Stomach (tissue), 9 donors: Measurements from ENCODE around the gene OR51T1. TPM values are rescaled to one million over a fixed set of nuclear protein-coding genes. Genes with fewer than 3 reads are reported as not detected.
A peak's percentile ranks its signal among the peaks of the same experiment; 100 is the strongest.

Experiments used
- DNase-seq, 2 donors: peaks; one replicate each; pipeline versions ENCODE4 v3.0.0 to v3.0.0-alpha.2; 2013 to 2019
- H3K27ac ChIP-seq, 5 donors: fragments of 200-600 bp in 4 of 5; sonication (generic) in 4 of 5; one replicate each; pipeline ENCODE4 v1.5.1; 2013 to 2019; ENCODE audit warnings: mild to moderate bottlenecking in 1 of 5, moderate library complexity in 1 of 5
- H3K27me3 ChIP-seq, 3 donors: fragments of 200-600 bp; sonication (generic); one replicate each; pipeline ENCODE4 v1.5.1; 2017 to 2019; ENCODE audit warnings: mixed run types in 1 of 3
- H3K36me3 ChIP-seq, 4 donors: fragments of 200-600 bp; sonication (generic); 1 replicate in 3 of 4; 2 replicates in 1 of 4; pipeline ENCODE4 v1.5.1; 2016 to 2019
- H3K4me1 ChIP-seq, 4 donors: fragments of 200-600 bp; sonication (generic); one replicate each; pipeline ENCODE4 v1.5.1; 2016 to 2019
- H3K4me3 ChIP-seq, 4 donors: fragments of 200-600 bp; sonication (generic) in 3 of 4; one replicate each; pipeline ENCODE4 v1.5.1; 2016 to 2019; ENCODE audit warnings: mild to moderate bottlenecking in 1 of 4
- H3K9me3 ChIP-seq, 4 donors: fragments of 200-600 bp; sonication (generic); one replicate each; pipeline ENCODE4 v1.5.1; 2016 to 2019
- CTCF ChIP-seq, 7 experiments: fragments of 450-650 bp in 4 of 7; fragments of 200-600 bp in 3 of 7; sonication (generic) in 3 of 7; IDR thresholded peaks; one replicate each; pipeline ENCODE4 v1.5.1; 2016 to 2019; ENCODE audit warnings: antibody characterized with exemption in 7 of 7, control low read depth in 2 of 7, mild to moderate bottlenecking in 1 of 7
- EP300 ChIP-seq: sonication (generic); formaldehyde crosslinking; IDR thresholded peaks from one replicate; pipeline ENCODE4 v1.6.1; 2017; ENCODE audit warnings: antibody characterized with exemption
- POLR2A ChIP-seq, 4 donors: fragments of 450-650 bp; IDR thresholded peaks; one replicate each; pipeline ENCODE4 v1.6.1; 2016; ENCODE audit warnings: antibody characterized with exemption in 4 of 4, control low read depth in 2 of 4, mild to moderate bottlenecking in 1 of 4, moderate library complexity in 1 of 4
- POLR2AphosphoS5 ChIP-seq, 3 donors: sonication (generic); formaldehyde crosslinking; IDR thresholded peaks; one replicate each; pipeline ENCODE4 v1.6.1; 2016; ENCODE audit warnings: antibody characterized with exemption in 3 of 3
- WGBS, 5 donors: extraction: QIAGEN DNeasy Blood & Tissue Kit in 3 of 5; methylation state at CpG; one replicate each; pipeline versions ENCODE4 v1.1.5 to v1.1.7; 2013 to 2018; 5-methylcytosine and 5-hydroxymethylcytosine counted together
- intact Hi-C: fragments of 100-400 bp; cut with DNase I; formaldehyde crosslinking; loops from one replicate; pipeline ENCODE4 v1.15.1; 2023; ENCODE audit warnings: low total_unique reads
- polyA plus RNA-seq, 3 donors: library from polyadenylated mRNA; stranded (reverse); fragments of 200-250 nt; gene quantifications; one replicate each; pipeline ENCODE4 v1.2.3, GENCODE V29; 2013
- total RNA-seq, 5 donors: library from RNA; depleted of rRNA; stranded (reverse); fragments of >200 nt; gene quantifications; one replicate each; pipeline versions ENCODE4 v1.1.0 to v1.2.3, GENCODE V29; 2014 to 2016
- donor health status: healthy with polysubstance abuse.
- donor health status: Bipolar disorder and iron deficiency.
- donor health status: healthy.

The OR51T1 gene
- total and polyA plus RNA-seq, 8 donors, result not detected

GRCh38 chr11:4862447-4863236, 19.1 kb upstream of the OR51T1 start:
- H3K27ac ChIP-seq, result no peak overlapping the region
- no peak overlapping the region for H3K4me3 ChIP-seq
- peaks cover 0 to 4% (median 0%) of the 10 kb centered on the region in 4 donors for H3K9me3 ChIP-seq
- H3K4me1 ChIP-seq, result no peaks in the 10 kb centered on the region
- H3K36me3 ChIP-seq, result no peaks in the 10 kb centered on the region
- intact Hi-C loops, result no loop called here
- no peak for DNase-seq
- H3K27me3 ChIP-seq, result no peaks in the 10 kb centered on the region
- TF ChIP-seq CTCF (IDR thresholded peaks at IDR 0.05), result no peak
- TF ChIP-seq EP300, result no peak
- TF ChIP-seq POLR2AphosphoS5 (IDR thresholded peaks at IDR 0.05), result no peak
- no peak for TF ChIP-seq POLR2A (IDR thresholded peaks at IDR 0.05)

GRCh38 chr11:4863876-4864275, 17.8 kb upstream of the OR51T1 start:
- Histone ChIP-seq H3K36me3 (no peaks in the 10 kb centered on the region), H3K27me3 (no peaks in the 10 kb centered on the region), H3K4me1 (no peaks in the 10 kb centered on the region), H3K27ac (no peak overlapping the region), H3K9me3 (peaks cover 0 to 4% (median 0%) of the 10 kb centered on the region in 4 donors), H3K4me3 (no peak overlapping the region)
- DNase-seq, result no peak
- intact Hi-C loops, result no loop called here
- WGBS, 5 donors, result 80 to 93% (median 84%) methylated on average over 4 of the region's 4 CpGs
- no peak for TF ChIP-seq POLR2AphosphoS5 (IDR thresholded peaks at IDR 0.05)
- TF ChIP-seq EP300, result no peak
- no peak for TF ChIP-seq CTCF (IDR thresholded peaks at IDR 0.05)
- TF ChIP-seq POLR2A (IDR thresholded peaks at IDR 0.05), result no peak

- intact Hi-C loops, result no loop called here
- DNase-seq, result peak in 1 of 2 donors; percentile 12
- Histone ChIP-seq H3K9me3 (peaks cover 0 to 4% (median 0%) of the 10 kb centered on the region in 4 donors), H3K36me3 (no peaks in the 10 kb centered on the region), H3K4me3 (no peak overlapping the region), H3K27me3 (no peaks in the 10 kb centered on the region), H3K4me1 (no peaks in the 10 kb centered on the region), H3K27ac (no peak overlapping the region)
- 22 to 38% (median 32%) methylated on average over 1 of the region's 1 CpG for WGBS, 5 donors
- TF ChIP-seq EP300 (no peak), CTCF (IDR thresholded peaks at IDR 0.05) (no peak), POLR2A (IDR thresholded peaks at IDR 0.05) (no peak), POLR2AphosphoS5 (IDR thresholded peaks at IDR 0.05) (no peak)
Observed at GRCh38 chr11:4865855-4866254, 15.8 kb upstream of the OR51T1 start.

GRCh38 chr11:4881188-4881587, 512 bp upstream of the OR51T1 start:
- H3K27ac ChIP-seq, result no peak overlapping the region
- H3K36me3 ChIP-seq, result no peaks in the 10 kb centered on the region
- no peak for DNase-seq
- no peaks in the 10 kb centered on the region for H3K27me3 ChIP-seq
- 79 to 86% (median 82%) methylated on average over 4 of the region's 4 CpGs for WGBS, 5 donors
- H3K9me3 ChIP-seq, result no peaks in the 10 kb centered on the region
- TF ChIP-seq POLR2AphosphoS5 (IDR thresholded peaks at IDR 0.05) (no peak), EP300 (no peak), CTCF (IDR thresholded peaks at IDR 0.05) (no peak), POLR2A (IDR thresholded peaks at IDR 0.05) (no peak)
- intact Hi-C loops, result no loop called here
- H3K4me1 ChIP-seq, result no peaks in the 10 kb centered on the region
- H3K4me3 ChIP-seq, result no peak overlapping the region
